ENCODE measurements around the gene CLGN. TPM values are rescaled to one million over a fixed set of nuclear protein-coding genes. Genes with fewer than 3 reads are reported as not detected.

CLGN gene
- total RNA-seq, 1 experiment from 2014 or later, result 2.9 TPM

- H3K79me1 ChIP-seq (ENCODE audit: insufficient read depth, low read depth, low read length, poor library complexity, severe bottlenecking), result no peaks in the 10 kb centered on the region
These were observed 73.7 kb downstream of the CLGN start for GRCh38 chr4:140353786-140354185.

More at GRCh38 chr4:140353786-140354185, 73.7 kb downstream of the CLGN start:
- no peak overlapping the region for H4K8ac ChIP-seq (replicated peaks; ENCODE audit: insufficient read length, low read depth, low read length)
- no peak overlapping the region for H2BK12ac ChIP-seq (ENCODE audit: insufficient read length, low read depth, low read length)
- H3K14ac ChIP-seq (ENCODE audit: insufficient read depth, low read length), result no peak overlapping the region
- H3K9me3 ChIP-seq (ENCODE audit: control insufficient read depth, low read depth, low read length), result no peaks in the 10 kb centered on the region
- no peak overlapping the region for H2BK20ac ChIP-seq (ENCODE audit: low read depth, low read length, poor library complexity, severe bottlenecking)
- H2BK120ac ChIP-seq (ENCODE audit: low read depth, low read length, poor library complexity, severe bottlenecking), result no peak overlapping the region
- H3K27me3 ChIP-seq (ENCODE audit: insufficient read depth, low read length), result no peaks in the 10 kb centered on the region; the same call in 1 of the 2 replicates
- DNase-seq, result no peak
- no peak overlapping the region for H2BK15ac ChIP-seq (ENCODE audit: low read depth, low read length)
- Mint-ChIP-seq H3K9me3 (no peaks in the 10 kb centered on the region), H3K27me3 (ENCODE audit: low read depth) (peaks cover 10% of the 10 kb centered on the region), H3K36me3 (ENCODE audit: insufficient read depth in 1 of 3, low read depth in 3 of 3) (no peaks in the 10 kb centered on the region), H3K4me3 (no peak overlapping the region), H3K27ac (no peak overlapping the region), H3K4me1 (peaks cover 17 to 23% of the 10 kb centered on the region in 2 experiments)
- H4K20me1 ChIP-seq (ENCODE audit: control insufficient read depth, insufficient read depth, insufficient read length), result no peaks in the 10 kb centered on the region
- H4K5ac ChIP-seq (ENCODE audit: insufficient read length, low read depth, low read length), result no peak overlapping the region
- TF ChIP-seq CTCF (conservative IDR thresholded peaks at IDR 0.05), result no peak
- H3K18ac ChIP-seq (ENCODE audit: insufficient read length, low read depth, low read length), result no peak overlapping the region
- WGBS (ENCODE audit: extremely low coverage, insufficient read length, low lambda C conversion rate), result no CpG with 5 or more reads among the region's 6 CpGs
- no peak overlapping the region for H3K23ac ChIP-seq (ENCODE audit: insufficient read length, low read depth, low read length)
- no peak overlapping the region for H4K91ac ChIP-seq (ENCODE audit: insufficient read length, low read depth, low read length)
- no peak overlapping the region for H3T11ph ChIP-seq (ENCODE audit: low read length)
- H3K56ac ChIP-seq (ENCODE audit: insufficient read length, low read depth, low read length), result no peak overlapping the region
- no peaks in the 10 kb centered on the region for H3K79me2 ChIP-seq (ENCODE audit: insufficient read depth, low read length)
- peaks cover 6% of the 10 kb centered on the region; the same call in 1 of the 2 replicates for H3K4me1 ChIP-seq (ENCODE audit: insufficient read depth, low read length)
- H3K4me2 ChIP-seq (ENCODE audit: insufficient read depth, insufficient read length, low read length), result no peak overlapping the region
- H2AFZ ChIP-seq (ENCODE audit: low read length), result no peak overlapping the region
- no peak overlapping the region for H3K4ac ChIP-seq (ENCODE audit: low read depth, low read length)
- no peak overlapping the region for H2AK5ac ChIP-seq (ENCODE audit: insufficient read length, low read length)
- H3K9ac ChIP-seq (ENCODE audit: extremely low read depth, insufficient read length, low read length), result no peak overlapping the region
- no peak overlapping the region for H2BK5ac ChIP-seq (ENCODE audit: insufficient read length, low read length)
- no peaks in the 10 kb centered on the region for H3K23me2 ChIP-seq (ENCODE audit: insufficient read length, low read depth, low read length, poor library complexity, severe bottlenecking)
- no peak overlapping the region for H3K27ac ChIP-seq (ENCODE audit: insufficient read length, low read depth, low read length)

All from H9 (cell line).